Measurements from ENCODE around the gene NOTUM.

Gene NOTUM

GRCh38 chr17:81905993-81906392 is 55.0 kb downstream of the NOTUM start:
- TF ChIP-seq EGR1 (IDR thresholded peaks at IDR 0.05): no peak
- TF ChIP-seq, protein P1, sequence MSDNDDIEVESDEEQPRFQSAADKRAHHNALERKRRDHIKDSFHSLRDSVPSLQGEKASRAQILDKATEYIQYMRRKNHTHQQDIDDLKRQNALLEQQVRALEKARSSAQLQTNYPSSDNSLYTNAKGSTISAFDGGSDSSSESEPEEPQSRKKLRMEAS (IDR thresholded peaks at IDR 0.05): no peak
- TF ChIP-seq FOXM1 (IDR thresholded peaks at IDR 0.05; ENCODE audit: borderline replicate concordance, low read depth): no peak
- TF ChIP-seq TCF12 (IDR thresholded peaks at IDR 0.05; ENCODE audit: low read depth): no peak
- TF ChIP-seq ZBTB7A (IDR thresholded peaks at IDR 0.05; ENCODE audit: low read depth): no peak
- no peak for TF ChIP-seq CREB1 (IDR thresholded peaks at IDR 0.05; ENCODE audit: low read depth)
- no peak for TF ChIP-seq TEAD4 (IDR thresholded peaks at IDR 0.05)

GRCh38 chr17:81905424-81905875 is 55.5 kb downstream of the NOTUM start:
- no peak for TF ChIP-seq RAD21 (IDR thresholded peaks at IDR 0.05; ENCODE audit: low read depth)
- no peak for TF ChIP-seq TEAD4 (IDR thresholded peaks at IDR 0.05)
- TF ChIP-seq YY1 (IDR thresholded peaks at IDR 0.05; ENCODE audit: low read depth): no peak
- TF ChIP-seq, protein P2, sequence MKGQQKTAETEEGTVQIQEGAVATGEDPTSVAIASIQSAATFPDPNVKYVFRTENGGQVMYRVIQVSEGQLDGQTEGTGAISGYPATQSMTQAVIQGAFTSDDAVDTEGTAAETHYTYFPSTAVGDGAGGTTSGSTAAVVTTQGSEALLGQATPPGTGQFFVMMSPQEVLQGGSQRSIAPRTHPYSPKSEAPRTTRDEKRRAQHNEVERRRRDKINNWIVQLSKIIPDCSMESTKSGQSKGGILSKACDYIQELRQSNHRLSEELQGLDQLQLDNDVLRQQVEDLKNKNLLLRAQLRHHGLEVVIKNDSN (IDR thresholded peaks at IDR 0.05): no peak
- TF ChIP-seq TCF12 (IDR thresholded peaks at IDR 0.05; ENCODE audit: low read depth): no peak
- TF ChIP-seq EP300 (IDR thresholded peaks at IDR 0.05; ENCODE audit: borderline replicate concordance): no peak
- TF ChIP-seq, protein P3, sequence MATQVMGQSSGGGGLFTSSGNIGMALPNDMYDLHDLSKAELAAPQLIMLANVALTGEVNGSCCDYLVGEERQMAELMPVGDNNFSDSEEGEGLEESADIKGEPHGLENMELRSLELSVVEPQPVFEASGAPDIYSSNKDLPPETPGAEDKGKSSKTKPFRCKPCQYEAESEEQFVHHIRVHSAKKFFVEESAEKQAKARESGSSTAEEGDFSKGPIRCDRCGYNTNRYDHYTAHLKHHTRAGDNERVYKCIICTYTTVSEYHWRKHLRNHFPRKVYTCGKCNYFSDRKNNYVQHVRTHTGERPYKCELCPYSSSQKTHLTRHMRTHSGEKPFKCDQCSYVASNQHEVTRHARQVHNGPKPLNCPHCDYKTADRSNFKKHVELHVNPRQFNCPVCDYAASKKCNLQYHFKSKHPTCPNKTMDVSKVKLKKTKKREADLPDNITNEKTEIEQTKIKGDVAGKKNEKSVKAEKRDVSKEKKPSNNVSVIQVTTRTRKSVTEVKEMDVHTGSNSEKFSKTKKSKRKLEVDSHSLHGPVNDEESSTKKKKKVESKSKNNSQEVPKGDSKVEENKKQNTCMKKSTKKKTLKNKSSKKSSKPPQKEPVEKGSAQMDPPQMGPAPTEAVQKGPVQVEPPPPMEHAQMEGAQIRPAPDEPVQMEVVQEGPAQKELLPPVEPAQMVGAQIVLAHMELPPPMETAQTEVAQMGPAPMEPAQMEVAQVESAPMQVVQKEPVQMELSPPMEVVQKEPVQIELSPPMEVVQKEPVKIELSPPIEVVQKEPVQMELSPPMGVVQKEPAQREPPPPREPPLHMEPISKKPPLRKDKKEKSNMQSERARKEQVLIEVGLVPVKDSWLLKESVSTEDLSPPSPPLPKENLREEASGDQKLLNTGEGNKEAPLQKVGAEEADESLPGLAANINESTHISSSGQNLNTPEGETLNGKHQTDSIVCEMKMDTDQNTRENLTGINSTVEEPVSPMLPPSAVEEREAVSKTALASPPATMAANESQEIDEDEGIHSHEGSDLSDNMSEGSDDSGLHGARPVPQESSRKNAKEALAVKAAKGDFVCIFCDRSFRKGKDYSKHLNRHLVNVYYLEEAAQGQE (IDR thresholded peaks at IDR 0.05; ENCODE audit: low read depth): no peak
- TF ChIP-seq CEBPB (IDR thresholded peaks at IDR 0.05): no peak

- TF ChIP-seq NFIC (IDR thresholded peaks at IDR 0.05) (no peak), FOXM1 (IDR thresholded peaks at IDR 0.05; ENCODE audit: borderline replicate concordance, low read depth) (no peak), TEAD4 (IDR thresholded peaks at IDR 0.05) (no peak), TAF1 (IDR thresholded peaks at IDR 0.05; ENCODE audit: low read depth) (no peak), YY1 (IDR thresholded peaks at IDR 0.05; ENCODE audit: low read depth) (no peak), ZBTB7A (IDR thresholded peaks at IDR 0.05; ENCODE audit: low read depth) (no peak), EP300 (IDR thresholded peaks at IDR 0.05; ENCODE audit: borderline replicate concordance) (no peak)
- TF ChIP-seq, protein P3 (IDR thresholded peaks at IDR 0.05; ENCODE audit: low read depth): no peak
Measured at GRCh38 chr17:81904600-81905423, 56.2 kb downstream of the NOTUM start.

- TF ChIP-seq EP300 (IDR thresholded peaks at IDR 0.05; ENCODE audit: borderline replicate concordance) (no peak), EGR1 (IDR thresholded peaks at IDR 0.05) (no peak), TAF1 (IDR thresholded peaks at IDR 0.05; ENCODE audit: low read depth) (no peak), NFIC (IDR thresholded peaks at IDR 0.05) (no peak), CEBPB (IDR thresholded peaks at IDR 0.05) (no peak), YY1 (IDR thresholded peaks at IDR 0.05; ENCODE audit: low read depth) (no peak)
Measured at GRCh38 chr17:81903896-81904599, 56.9 kb downstream of the NOTUM start.

GRCh38 chr17:81903415-81903831 is 57.6 kb downstream of the NOTUM start:
- TF ChIP-seq ZBTB7A (IDR thresholded peaks at IDR 0.05; ENCODE audit: low read depth) (no peak), YY1 (IDR thresholded peaks at IDR 0.05; ENCODE audit: low read depth) (no peak)

DNA sequence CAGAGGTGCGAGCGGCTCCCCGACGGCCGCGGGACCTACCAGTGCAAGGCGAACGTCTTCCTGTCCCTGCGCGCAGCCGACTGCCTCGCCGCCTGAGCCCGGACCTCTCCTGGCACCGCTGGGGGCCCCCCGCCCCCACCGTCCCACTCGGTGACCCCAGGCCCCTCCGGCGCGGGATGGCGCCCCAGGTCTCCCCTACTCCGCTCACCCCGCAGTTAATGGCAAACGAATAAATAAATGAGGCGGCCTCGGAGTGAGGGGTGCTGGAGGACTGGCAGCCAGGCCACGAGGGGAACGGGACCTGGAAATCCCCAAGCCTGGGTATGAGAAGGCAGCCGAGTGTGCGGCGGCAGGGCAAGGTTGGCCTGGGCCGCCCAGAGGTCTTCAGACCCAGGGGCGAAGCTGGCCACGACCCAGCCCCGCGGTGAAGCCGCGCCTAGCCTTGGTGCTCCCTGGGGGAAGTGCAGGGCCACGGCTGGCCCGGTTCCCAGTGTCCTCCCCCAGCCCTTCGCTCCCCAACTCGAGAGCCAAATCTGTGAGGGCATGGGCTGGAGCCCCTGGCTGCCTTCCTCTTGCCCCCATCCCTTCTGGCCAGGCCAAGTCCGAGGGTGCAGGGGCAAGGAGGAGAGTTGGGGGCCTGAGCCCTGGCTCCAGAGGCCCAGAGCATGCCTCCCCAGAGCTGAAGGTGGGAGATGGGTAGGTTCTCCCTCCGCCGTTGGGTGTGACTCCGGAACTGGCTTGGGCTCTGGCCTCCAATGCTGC is 58.2 kb downstream of the NOTUM start:
- TF ChIP-seq EGR1 (IDR thresholded peaks at IDR 0.05): no peak
- TF ChIP-seq, protein P1 (IDR thresholded peaks at IDR 0.05): no peak
- TF ChIP-seq TEAD4 (IDR thresholded peaks at IDR 0.05): no peak
- TF ChIP-seq, protein P3 (IDR thresholded peaks at IDR 0.05; ENCODE audit: low read depth): no peak
- no peak for TF ChIP-seq TAF1 (IDR thresholded peaks at IDR 0.05; ENCODE audit: low read depth)
- no peak for TF ChIP-seq EP300 (IDR thresholded peaks at IDR 0.05; ENCODE audit: borderline replicate concordance)
- no peak for TF ChIP-seq FOXM1 (IDR thresholded peaks at IDR 0.05; ENCODE audit: borderline replicate concordance, low read depth)
- no peak for TF ChIP-seq NFIC (IDR thresholded peaks at IDR 0.05)
- no peak for TF ChIP-seq TCF12 (IDR thresholded peaks at IDR 0.05; ENCODE audit: low read depth)
